ENCODE results near the gene CIAO3.
"Not testable (repeated sequence)": the region's sequence is repeated elsewhere in the genome, so short reads cannot be mapped to it uniquely, and the experiment has no call there.

CIAO3 gene

DNA sequence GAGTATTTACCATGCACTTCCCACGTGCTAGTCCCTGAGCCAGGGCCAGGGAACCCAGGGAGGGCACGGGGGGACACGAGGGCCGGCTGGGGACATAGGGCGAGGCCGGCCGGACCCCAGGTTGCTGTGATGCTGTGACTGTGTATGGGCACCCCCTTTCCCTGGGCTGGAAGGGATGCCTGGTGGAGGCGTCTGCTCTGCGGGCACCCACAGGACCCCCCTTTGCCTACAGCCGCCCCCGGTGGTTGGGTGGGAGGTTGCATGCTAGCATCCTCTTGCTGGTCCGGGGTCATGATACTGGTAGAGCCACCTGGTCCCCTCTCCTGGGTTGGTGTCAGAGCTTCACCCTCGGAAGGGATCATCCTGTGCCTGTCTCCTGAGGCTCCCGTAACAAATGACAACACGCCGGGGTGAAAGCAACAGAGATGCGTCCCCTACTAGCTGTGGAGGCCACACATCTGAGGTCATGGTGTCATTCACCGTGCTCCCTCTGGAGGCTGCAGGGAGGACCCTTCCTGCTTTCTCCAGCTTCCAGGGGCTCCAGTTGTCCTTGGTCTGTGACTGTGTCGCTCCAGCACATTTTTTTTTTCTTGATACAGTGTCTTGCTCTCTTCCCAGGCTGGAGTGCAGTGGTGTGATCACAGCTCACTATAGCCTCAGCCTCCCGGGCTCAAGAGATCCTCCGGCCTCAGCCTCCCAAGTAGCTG lies 3.1 kb upstream of the CIAO3 start:
- Histone ChIP-seq H4K12ac (ENCODE audit: low read depth, low read length) (no peak overlapping the region), H3K36me3 (ENCODE audit: control insufficient read depth in 1 of 2, insufficient read depth in 2 of 2, low read length in 2 of 2) (no peaks in the 10 kb centered on the region), H3K79me1 (ENCODE audit: low read length) (peaks cover 8% of the 10 kb centered on the region), H3K27ac (ENCODE audit: low read depth, low read length) (no peak overlapping the region), H3K4me2 (ENCODE audit: low read length) (no peak overlapping the region), H3K9me3 (ENCODE audit: insufficient read depth, low read depth, low read length) (no peaks in the 10 kb centered on the region), H2AFZ (ENCODE audit: insufficient read depth, low read length, poor library complexity) (no peak overlapping the region), H4K91ac (ENCODE audit: low read depth, low read length) (no peak overlapping the region), H3K23ac (ENCODE audit: low read length) (no peak overlapping the region), H4K8ac (ENCODE audit: low read depth, low read length) (no peak overlapping the region), H3K18ac (ENCODE audit: low read length) (no peak overlapping the region), H3K4me3 (ENCODE audit: low read depth, low read length) (peak overlapping the region; percentile 1), H3K9ac (ENCODE audit: low read length) (no peak overlapping the region), H2AK5ac (ENCODE audit: low read length) (no peak overlapping the region), H3K27me3 (ENCODE audit: insufficient read depth, low read length) (no peaks in the 10 kb centered on the region), H3K4ac (ENCODE audit: low read depth, low read length) (no peak overlapping the region), H3K4me1 (ENCODE audit: control insufficient read depth in 1 of 2, insufficient read depth in 2 of 2, low read length in 2 of 2) (peaks cover 0 to 9% of the 10 kb centered on the region in 2 experiments), H3K14ac (ENCODE audit: low read length) (no peak overlapping the region), H2BK120ac (ENCODE audit: insufficient read depth, low read length, poor library complexity) (no peak overlapping the region), H2BK5ac (ENCODE audit: low read depth, low read length, poor library complexity) (no peak overlapping the region), H2BK12ac (ENCODE audit: low read length) (no peak overlapping the region), H3K79me2 (ENCODE audit: control insufficient read depth, insufficient read depth, low read length, poor library complexity) (peaks cover 7% of the 10 kb centered on the region)
- WGBS (ENCODE audit: extremely low coverage, insufficient coverage, insufficient read length) = no CpG with 5 or more reads among the region's 21 CpGs
- no peak for DNase-seq

GRCh38 chr16:742894-743293 lies 2.1 kb upstream of the CIAO3 start:
- H4K12ac ChIP-seq (ENCODE audit: low read depth, low read length); H3K27ac ChIP-seq (ENCODE audit: low read depth, low read length); H3K18ac ChIP-seq (ENCODE audit: low read length); H2BK5ac ChIP-seq (ENCODE audit: low read depth, low read length, poor library complexity); H3K9ac ChIP-seq (ENCODE audit: low read length); H4K8ac ChIP-seq (ENCODE audit: low read depth, low read length); H2BK12ac ChIP-seq (ENCODE audit: low read length); DNase-seq; H2AFZ ChIP-seq (ENCODE audit: insufficient read depth, low read length, poor library complexity); H3K79me1 ChIP-seq (ENCODE audit: low read length); H3K4me1 ChIP-seq (ENCODE audit: control insufficient read depth in 1 of 2, insufficient read depth in 2 of 2, low read length in 2 of 2); H3K4me3 ChIP-seq (ENCODE audit: low read depth, low read length); H2AK5ac ChIP-seq (ENCODE audit: low read length); H3K79me2 ChIP-seq (ENCODE audit: control insufficient read depth, insufficient read depth, low read length, poor library complexity); H3K4ac ChIP-seq (ENCODE audit: low read depth, low read length); H3K23ac ChIP-seq (ENCODE audit: low read length); H3K14ac ChIP-seq (ENCODE audit: low read length); H3K27me3 ChIP-seq (ENCODE audit: insufficient read depth, low read length); H3K36me3 ChIP-seq (ENCODE audit: control insufficient read depth in 1 of 2, insufficient read depth in 2 of 2, low read length in 2 of 2); H3K9me3 ChIP-seq (ENCODE audit: insufficient read depth, low read depth, low read length); H2BK120ac ChIP-seq (ENCODE audit: insufficient read depth, low read length, poor library complexity); H3K4me2 ChIP-seq (ENCODE audit: low read length); H4K91ac ChIP-seq (ENCODE audit: low read depth, low read length): not testable (repeated sequence)
- no CpG with 5 or more reads among the region's 14 CpGs for WGBS (ENCODE audit: extremely low coverage, insufficient coverage, insufficient read length)

GRCh38 chr16:741986-742629 lies 1.3 kb upstream of the CIAO3 start:
- Histone ChIP-seq H3K36me3 (ENCODE audit: control insufficient read depth in 1 of 2, insufficient read depth in 2 of 2, low read length in 2 of 2) (peaks cover 4 to 5% of the 10 kb centered on the region in 2 experiments), H3K79me1 (ENCODE audit: low read length) (peaks cover 8% of the 10 kb centered on the region), H4K12ac (ENCODE audit: low read depth, low read length) (no peak overlapping the region), H3K9me3 (ENCODE audit: insufficient read depth, low read depth, low read length) (no peaks in the 10 kb centered on the region), H3K18ac (ENCODE audit: low read length) (no peak overlapping the region), H4K91ac (ENCODE audit: low read depth, low read length) (no peak overlapping the region), H3K79me2 (ENCODE audit: control insufficient read depth, insufficient read depth, low read length, poor library complexity) (peaks cover 7% of the 10 kb centered on the region), H3K23ac (ENCODE audit: low read length) (no peak overlapping the region), H3K4me1 (ENCODE audit: control insufficient read depth in 1 of 2, insufficient read depth in 2 of 2, low read length in 2 of 2) (peaks cover 0 to 9% of the 10 kb centered on the region in 2 experiments), H2BK5ac (ENCODE audit: low read depth, low read length, poor library complexity) (no peak overlapping the region), H2BK12ac (ENCODE audit: low read length) (no peak overlapping the region), H2AFZ (ENCODE audit: insufficient read depth, low read length, poor library complexity) (no peak overlapping the region), H3K27me3 (ENCODE audit: insufficient read depth, low read length) (no peaks in the 10 kb centered on the region), H2BK120ac (ENCODE audit: insufficient read depth, low read length, poor library complexity) (no peak overlapping the region), H3K27ac (ENCODE audit: low read depth, low read length) (no peak overlapping the region), H3K9ac (ENCODE audit: low read length) (no peak overlapping the region), H4K8ac (ENCODE audit: low read depth, low read length) (peak overlapping the region; percentile 2), H3K14ac (ENCODE audit: low read length) (no peak overlapping the region), H3K4me3 (ENCODE audit: low read depth, low read length) (no peak overlapping the region), H3K4ac (ENCODE audit: low read depth, low read length) (no peak overlapping the region), H3K4me2 (ENCODE audit: low read length) (no peak overlapping the region), H2AK5ac (ENCODE audit: low read length) (no peak overlapping the region)
- no peak for DNase-seq
- no CpG with 5 or more reads among the region's 15 CpGs for WGBS (ENCODE audit: extremely low coverage, insufficient coverage, insufficient read length)

DNA sequence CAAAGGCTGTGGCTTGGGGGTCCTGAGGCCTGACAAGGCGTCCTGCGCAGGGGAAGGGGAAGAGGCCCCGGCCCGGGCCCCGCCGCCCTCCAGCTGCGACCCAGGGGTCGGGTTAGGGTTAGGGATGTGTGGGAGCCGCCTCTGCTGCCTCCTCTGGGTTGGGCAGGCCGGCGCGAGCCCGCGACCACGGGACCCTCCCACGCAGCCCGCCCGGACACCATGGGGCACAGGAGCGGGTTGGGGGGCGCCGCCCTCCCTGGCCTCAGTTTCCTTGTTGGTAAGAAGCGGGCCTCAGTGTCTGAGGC lies 386 bp downstream of the CIAO3 start:
- Histone ChIP-seq H3K36me3 (ENCODE audit: control insufficient read depth in 1 of 2, insufficient read depth in 2 of 2, low read length in 2 of 2) (peaks cover 18 to 20% of the 10 kb centered on the region in 2 experiments), H3K9me3 (ENCODE audit: insufficient read depth, low read depth, low read length) (no peaks in the 10 kb centered on the region), H3K4me2 (ENCODE audit: low read length) (peak overlapping the region; percentile 96), H2BK120ac (ENCODE audit: insufficient read depth, low read length, poor library complexity) (peak overlapping the region; percentile 52), H3K18ac (ENCODE audit: low read length) (peak overlapping the region; percentile 62), H3K4ac (ENCODE audit: low read depth, low read length) (peak overlapping the region; percentile 77), H4K12ac (ENCODE audit: low read depth, low read length) (peak overlapping the region; percentile 81), H2AK5ac (ENCODE audit: low read length) (peak overlapping the region; percentile 66), H3K79me1 (ENCODE audit: low read length) (peaks cover 8% of the 10 kb centered on the region), H4K91ac (ENCODE audit: low read depth, low read length) (peak overlapping the region; percentile 90), H3K4me1 (ENCODE audit: control insufficient read depth in 1 of 2, insufficient read depth in 2 of 2, low read length in 2 of 2) (peaks cover 0 to 9% of the 10 kb centered on the region in 2 experiments), H3K27ac (ENCODE audit: low read depth, low read length) (peak overlapping the region; percentile 5), H3K4me3 (ENCODE audit: low read depth, low read length) (peak overlapping the region; percentile 87), H3K14ac (ENCODE audit: low read length) (peak overlapping the region; percentile 84), H3K23ac (ENCODE audit: low read length) (no peak overlapping the region), H3K9ac (ENCODE audit: low read length) (peak overlapping the region; percentile 72), H4K8ac (ENCODE audit: low read depth, low read length) (peak overlapping the region; percentile 91), H2BK12ac (ENCODE audit: low read length) (no peak overlapping the region), H2BK5ac (ENCODE audit: low read depth, low read length, poor library complexity) (peak overlapping the region; percentile 44), H2AFZ (ENCODE audit: insufficient read depth, low read length, poor library complexity) (peak overlapping the region; percentile 62), H3K27me3 (ENCODE audit: insufficient read depth, low read length) (no peaks in the 10 kb centered on the region), H3K79me2 (ENCODE audit: control insufficient read depth, insufficient read depth, low read length, poor library complexity) (peaks cover 7% of the 10 kb centered on the region)
- no peak for DNase-seq
- no CpG with 5 or more reads among the region's 22 CpGs for WGBS (ENCODE audit: extremely low coverage, insufficient coverage, insufficient read length)

Data from trophoblast cell (in vitro differentiated cells and primary cell).